ENCODE measurements around the gene CCDC102A.
"Not testable (repeated sequence)": the region's sequence is repeated elsewhere in the genome, so short reads cannot be mapped to it uniquely, and the experiment has no call there.

CCDC102A gene

DNA sequence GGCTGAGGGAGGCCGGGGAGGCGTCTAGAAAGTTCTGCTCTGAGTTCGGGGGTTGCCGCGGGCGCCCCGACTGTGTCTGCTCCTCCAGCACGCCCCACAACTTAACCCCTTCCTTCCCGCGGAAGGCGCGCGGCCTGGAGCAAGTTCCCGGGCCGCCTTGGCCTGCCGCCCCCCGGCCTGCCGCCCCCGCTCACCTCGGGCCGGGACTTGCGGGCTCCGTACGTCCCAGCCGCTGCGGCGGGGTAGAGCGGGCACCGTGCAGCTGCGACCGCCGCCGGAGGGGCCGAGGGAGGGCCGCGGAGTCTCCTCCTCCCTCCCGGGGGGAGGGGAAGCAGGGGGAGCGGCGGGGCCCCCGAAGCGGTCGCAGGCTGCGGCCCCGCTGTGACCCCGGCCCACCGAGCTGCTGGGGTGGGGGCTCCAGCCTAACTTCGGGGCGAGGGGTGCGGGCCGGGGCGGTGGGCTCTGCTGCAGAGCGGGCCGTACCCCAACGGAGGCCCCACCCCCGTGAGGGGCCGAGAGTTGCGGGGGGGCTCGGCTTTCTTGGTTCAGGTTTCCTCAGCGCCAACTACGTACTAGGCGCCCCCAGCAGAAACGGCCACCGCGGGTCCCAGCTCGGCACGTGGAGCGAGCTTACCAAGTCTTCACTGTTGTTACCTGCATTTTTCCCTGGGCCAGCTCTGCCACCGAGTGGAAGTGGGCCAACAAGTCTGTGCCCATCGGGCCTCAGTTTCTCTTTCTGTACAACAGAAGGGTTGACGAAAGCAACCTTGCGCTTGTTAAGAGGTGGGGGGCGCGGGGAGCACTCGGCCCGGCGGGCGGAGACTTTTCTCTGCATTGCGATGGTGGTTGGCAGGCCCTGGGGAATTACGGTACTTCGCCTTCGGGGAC, at the start of gene CCDC102A:
TSS of gene CCDC102A (minus strand) at position 266 of the 888 bp plus-strand sequence. CDS start 7,394 bp downstream, outside the sequence.
- peak; percentile 61 for DNase-seq

DNA sequence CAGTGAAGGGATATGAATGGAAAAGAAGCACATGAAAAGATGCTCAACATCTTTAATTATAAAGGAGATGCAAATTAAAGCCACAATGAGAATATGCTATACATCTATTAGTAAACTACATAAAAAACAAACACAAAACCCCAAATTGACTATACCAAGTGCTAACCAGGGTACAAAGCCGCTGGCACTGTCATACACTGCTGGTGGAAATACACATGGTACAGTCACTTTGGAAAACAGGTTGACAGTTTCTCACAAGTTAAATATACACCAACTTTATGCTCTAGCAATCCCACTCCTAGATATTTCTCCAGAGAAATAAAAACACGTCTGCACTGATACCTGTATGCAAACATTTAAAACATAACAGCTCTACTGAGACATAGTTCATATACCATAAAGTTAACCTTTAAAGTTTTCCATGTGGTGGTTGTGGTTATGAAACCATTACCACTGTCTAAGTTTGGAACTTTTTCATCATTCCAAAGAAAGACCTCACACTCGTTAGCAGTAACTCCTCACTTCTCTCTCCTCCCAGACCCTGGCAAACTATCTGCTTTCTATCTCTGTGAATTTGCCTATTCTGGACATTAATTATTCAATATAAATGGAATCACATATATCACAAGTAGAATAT, 48.8 kb upstream of the CCDC102A start:
- no peak for DNase-seq

DNA sequence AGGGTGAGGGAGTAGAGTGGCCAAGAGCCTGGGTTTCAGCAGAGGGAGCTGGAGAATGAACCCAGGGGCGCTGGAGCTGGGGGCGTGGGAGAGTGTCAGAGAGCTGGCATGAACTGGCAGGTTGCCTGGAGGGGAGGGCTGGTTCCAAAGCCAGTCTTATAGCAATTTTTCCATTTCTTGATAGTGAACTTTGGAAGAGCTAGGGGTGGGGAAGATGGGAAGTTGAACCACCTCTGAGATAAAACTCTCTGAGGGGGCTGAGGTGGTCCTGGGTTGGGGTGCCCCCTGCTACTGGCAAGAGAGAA, 42.9 kb upstream of the CCDC102A start:
- no peak for DNase-seq

DNA sequence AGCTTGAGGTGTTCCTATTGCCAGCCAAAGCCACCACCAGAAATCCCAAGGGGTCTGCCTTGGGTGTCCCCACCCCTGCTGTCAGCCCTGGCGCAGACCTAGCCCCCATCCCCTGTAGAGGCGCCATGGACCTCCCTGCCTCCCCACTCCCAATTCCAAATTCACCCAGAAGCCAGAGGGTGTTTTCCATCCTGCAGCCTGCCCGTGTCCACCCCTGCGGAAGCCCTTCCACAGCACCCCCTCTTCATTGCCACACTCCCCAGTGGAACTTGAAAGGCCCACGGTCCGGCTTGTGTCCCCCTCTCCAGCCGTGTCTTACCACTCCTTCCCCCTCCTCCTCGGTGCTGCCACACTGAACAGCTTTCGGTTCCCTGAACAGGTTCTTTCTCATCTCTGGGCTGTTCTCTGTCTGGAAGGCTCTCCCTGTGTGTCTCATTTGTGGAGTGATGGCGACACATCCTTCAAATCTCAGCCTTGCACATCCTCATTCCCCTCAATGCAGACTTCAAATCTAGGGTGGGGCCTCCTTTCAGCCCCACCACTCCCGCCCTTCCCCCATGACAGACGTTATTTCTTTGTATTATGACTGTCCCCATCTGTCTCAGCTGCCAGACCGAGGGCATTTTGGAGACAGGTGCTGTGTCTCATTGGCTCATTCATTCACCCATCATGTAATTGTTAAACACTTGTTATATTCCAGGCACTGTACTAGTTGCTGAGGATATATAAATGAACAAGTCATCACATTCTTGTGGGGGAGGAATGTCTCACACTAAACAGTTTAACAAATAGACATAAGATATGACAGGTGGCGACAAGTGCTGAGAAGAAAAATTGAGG, 42.4 kb upstream of the CCDC102A start:
- no peak for DNase-seq

DNA sequence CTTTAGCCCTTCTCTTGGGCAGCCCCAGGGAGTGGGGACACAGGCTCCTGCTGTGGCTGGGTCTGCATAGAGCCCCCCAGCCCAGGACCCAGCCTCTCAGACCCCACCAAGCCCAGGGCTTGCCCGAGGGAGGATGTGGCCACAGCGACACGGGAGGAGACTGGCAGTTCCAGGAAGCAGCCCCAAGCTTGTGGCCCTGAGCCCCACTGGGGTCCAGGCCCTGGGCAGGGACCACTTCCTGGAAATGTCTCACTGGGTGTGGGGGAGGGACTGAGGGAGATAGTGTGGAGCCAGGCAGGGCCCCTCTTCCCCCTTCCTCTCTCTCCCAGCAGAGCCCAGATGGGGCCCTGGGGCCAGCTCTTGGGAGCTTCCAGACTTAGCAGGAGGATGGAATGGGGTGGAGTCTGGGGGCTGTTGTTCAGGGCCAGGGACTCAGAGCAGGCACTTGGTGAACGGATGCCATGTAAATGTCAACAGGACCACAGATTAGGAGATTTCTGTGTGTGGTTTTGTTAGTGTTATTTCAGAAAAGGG, 41.4 kb upstream of the CCDC102A start:
- DNase-seq, result no peak

DNA sequence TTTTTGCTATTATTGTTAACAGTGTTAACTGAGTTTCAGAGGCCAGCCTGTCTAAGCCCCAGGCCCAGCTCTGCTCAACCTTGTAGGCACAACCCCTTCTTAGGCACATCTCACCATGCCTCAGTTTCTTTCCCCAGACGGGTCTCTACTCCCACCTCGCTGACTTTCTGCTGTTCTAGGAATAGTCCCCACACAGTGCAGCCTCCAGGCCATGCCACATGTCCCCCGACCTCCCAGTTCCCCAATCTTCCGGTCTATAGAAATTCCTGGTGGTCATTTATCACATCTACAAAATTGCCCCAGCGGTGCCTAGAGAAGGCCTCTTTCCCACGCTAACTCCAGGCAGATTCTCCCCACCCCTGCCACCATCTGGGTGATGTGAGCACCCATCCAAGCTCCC, 40.8 kb upstream of the CCDC102A start:
- no peak for DNase-seq

DNA sequence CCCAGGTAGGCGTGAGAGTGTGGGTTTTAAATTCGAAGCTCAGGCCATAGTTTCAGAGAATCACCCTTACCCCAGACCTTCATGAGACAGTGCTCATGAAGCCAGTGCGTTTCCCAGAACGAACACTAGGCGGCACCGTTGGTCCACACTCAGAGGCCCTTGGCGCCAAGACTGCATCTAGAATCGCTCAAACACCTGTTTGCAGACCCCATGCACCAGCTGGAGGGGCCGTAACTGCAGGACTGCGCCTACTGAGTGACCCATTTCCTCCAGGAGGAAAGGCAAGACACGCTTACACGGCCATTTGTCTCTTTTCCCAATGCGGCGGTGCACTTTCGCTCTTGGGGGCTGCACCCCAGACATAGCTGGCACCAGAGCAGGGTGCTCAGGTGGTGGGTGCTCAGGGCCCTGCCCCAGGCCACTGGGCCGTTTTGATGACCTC, 40.1 kb upstream of the CCDC102A start:
- DNase-seq, result peak; percentile 87

DNA sequence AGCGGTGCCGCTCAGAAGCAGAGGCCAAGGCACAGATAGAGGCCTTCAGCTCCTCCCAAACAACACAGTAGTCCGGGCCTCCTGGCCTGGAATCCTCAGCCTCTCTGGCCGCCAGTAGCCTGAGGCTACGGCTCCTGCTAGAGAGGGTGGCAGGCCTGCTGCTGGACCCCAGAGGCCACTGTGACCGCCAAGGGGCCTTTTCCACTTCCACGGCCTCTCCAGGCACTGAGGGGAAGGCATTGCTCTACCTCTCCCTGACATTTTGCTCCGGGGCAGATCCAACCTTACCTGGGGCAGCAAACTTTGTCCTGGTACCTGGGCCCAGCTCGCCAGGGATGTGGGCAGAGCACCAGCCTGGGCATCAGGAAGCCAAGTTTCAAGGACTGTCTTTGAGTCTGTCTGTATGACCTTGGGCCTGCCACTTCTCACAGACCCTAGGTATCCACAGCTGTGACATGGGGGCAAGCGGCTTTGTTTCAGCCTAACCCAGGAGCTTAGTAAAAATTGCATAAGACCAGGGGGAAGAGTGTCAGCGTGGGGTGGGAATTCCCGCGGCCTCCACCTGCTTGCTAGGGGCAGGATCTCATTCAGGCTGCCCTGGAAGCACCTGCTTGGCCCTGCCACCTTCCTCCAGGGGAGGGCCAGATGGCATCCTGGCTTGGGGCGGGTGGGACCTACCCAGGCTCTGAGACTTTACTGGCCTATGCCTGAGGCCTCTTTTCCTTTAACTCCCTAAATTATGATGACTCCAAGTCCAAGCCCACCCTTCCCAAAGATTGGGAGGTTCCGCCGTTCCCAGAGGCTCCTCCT, 39.3 kb upstream of the CCDC102A start:
- DNase-seq, result no peak

DNA sequence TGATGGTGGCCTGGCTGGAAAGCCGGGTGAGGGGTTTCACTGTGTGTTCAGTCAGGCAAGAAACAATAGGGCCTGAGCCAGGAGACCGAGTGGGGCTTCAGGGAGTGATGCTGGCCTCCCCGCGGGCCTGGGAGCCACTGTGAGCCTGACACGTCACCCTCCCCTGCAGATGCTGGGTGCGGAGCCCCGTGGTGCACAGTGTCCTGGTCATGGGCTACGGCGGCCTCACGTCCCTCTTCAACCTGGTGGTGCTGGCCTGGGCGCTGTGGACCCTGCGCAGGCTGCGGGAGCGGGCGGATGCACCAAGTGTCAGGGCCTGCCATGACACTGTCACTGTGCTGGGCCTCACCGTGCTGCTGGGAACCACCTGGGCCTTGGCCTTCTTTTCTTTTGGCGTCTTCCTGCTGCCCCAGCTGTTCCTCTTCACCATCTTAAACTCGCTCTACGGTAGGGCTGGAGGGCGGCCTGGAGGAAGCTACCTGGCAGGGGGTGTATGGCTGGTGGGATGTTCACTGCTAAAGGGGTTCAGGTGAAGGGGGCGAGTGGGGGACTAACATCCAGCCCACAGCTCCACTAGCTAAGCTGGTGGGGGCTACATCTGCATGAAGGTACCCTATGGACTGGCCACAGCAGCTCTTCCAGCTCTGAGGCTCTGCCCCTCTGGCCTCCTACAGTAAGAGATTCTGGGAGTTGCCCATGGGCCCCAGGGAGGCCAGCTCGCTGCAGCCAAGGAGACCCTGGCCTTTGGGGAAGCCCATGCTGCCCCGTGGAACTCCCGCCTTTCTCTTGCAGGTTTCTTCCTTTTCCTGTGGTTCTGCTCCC, 38.5 kb upstream of the CCDC102A start:
- no peak for DNase-seq

DNA sequence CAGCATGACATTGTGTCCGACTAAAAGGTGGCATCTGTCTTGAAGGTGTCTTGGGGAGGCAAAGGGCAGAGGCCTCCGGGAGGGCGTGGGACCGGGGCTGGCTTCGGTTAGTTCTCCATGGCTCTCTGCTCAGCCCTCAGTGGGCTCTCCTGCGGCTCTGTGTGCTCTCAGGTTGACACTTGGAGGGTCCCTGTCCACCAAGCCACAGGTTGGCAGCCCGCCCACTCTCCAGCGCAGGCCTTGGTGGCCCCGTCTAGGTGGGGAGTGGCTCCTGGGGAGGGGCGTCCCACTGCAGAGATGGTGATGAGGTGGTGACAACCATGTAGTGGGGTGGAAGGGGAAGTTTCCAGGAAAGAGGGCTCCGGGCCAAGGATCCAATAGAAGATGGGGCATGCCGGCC, 37.7 kb upstream of the CCDC102A start:
- DNase-seq, result no peak

DNA sequence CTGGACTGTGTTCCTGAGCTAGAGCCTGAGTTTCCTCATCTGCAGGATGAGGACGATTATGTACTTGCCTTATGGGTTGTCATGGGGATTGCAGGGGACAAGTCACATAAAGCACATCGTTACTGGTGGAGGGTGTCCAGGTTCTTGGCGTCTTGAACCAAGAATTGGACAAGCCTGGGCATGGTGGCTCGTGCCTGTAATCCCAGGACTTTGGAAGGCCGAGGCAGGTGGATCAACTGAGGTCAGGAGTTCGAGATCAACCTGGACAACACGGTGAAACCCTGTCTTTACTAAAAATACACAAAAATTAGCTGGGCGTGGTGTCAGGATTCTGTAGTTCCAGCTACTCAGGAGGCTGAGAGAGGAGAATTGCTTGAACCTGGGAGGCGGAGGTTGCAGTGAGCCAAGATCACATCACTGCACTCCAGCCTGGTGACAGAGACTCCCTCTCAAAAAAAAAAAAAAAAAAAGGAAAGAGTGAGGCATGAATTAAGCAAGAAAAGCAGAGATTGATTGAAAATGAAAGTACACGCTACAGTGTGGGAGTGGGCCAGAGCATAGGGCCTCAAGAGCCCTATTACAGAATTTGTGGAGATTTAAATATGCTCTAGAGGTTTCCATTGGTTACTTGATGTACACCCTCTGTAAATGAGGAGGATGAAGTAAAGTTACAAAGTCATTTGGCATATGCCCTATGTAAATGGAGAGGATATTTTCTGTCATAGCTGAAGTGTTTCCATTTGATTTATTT, 36.8 kb upstream of the CCDC102A start:
- DNase-seq, result no peak

DNA sequence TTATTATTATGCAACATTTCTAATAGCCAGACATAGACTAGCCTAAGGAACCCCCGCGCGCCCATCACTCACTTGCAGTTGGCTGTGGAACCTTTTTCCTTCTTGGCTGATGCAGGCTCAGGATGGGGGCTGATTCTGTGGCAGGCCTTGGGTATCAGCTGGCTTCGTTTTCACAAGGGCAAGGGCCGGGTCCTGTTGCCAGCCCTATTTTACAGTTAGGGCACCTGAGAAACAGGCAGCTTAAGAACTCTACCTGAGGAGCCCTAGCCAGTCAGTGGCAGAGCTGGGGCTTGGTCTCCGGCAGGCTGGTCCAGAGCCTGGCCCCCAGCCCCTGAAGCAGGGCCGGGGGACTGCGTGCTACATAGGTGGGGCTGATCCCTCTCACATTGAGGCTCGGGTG, 34.7 kb upstream of the CCDC102A start:
- no peak for DNase-seq

DNA sequence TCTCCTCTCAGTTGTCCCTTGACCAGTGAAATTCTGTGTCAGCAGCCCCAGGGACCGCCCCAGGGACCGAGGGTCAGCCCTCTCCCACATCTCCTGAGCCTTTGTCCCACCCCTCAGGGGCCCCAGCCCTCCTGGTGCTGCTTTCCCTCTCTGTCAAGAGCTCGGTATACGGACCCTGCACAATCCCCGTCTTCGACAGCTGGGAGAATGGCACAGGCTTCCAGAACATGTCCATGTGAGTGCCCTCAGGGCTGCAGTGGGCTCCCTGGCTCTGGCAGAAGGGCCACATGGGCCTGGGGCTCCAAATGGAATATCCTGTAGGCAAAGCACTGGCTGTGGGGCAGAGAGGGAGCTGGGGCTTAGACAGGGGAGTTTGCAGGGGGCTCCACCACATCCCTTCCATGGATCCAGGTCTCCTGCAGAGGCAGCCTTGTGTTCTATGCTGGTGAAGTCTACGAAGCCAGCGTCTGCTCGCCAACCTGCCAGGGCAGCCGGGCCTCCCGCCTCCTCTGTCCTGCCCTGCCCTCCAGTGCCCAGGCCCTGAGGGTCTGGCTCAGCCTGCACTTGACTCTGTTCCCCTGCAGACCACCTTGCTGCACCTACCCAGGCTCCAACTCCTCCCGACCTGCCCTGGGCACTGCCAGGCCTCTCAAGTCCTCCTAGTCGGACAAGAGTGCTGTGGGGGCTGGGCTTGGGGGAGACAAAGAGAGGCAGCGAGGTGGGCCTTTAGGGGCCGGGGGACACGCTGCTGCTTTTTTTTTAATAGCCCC, 34.1 kb upstream of the CCDC102A start:
- DNase-seq, result no peak

DNA sequence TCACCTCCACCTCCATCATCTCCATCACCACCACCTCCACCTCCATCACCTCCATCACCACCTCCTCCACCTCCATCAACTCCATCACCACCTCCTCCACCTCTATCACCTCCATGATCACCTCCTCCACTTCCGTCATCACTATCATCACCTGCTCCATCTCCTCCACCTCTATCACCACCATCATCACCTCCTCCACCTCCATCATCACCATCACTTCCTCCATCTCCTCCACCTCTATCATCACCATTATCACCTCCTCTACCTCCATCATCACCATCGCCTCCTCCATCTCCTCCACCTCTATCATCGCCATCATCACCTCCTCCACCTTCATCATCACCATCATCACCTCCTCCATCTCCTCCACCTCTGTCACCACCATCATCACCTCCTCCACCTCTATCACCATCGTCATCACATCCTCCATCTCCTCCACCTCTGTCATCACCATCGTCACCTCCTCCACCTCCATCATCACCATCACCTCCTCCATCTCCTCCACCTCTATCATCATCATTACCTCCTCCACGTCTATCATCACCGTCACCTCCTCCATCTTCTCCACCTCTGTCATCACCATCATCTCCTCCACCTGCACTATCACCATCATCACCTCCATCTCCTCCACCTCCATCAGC, 33.1 kb upstream of the CCDC102A start:
- no peak for DNase-seq

DNA sequence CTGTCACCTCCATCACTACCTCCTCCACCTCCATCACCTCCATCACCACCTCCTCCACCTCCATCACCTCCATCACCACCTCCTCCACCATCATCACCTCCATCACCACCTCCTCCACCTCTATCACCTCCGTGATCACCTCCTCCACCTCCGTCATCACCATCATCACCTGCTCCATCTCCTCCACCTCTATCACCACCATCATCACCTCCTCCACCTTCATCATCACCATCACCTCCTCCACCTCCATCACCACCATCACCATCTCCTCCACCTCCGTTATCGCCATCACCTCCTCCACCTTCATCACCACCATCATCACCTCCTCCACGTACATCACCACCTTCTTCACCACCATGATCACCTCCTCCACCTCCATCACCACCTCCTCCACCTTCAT, 32.4 kb upstream of the CCDC102A start:
- not testable (repeated sequence) for DNase-seq

DNA sequence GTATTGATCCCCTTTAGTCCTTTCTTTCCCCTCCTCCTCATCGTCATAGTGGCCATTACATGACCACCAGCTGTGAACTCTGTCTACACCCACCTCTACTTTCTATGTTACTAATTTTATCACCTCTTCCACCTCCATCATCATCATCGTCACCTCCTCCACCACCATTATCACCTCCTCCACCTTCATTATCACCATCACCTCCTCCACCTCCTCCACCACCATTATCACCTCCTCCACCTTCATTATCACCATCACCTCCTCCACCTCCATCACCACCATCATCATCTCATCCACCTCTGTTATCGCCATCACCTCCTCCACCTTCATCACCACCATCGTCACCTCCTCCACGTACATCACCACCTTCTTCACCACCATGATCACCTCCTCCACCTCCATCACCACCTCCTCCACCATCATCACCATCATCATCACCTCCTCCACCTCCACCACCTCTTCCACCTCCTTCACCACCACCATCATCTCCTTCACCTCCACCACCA, 31.9 kb upstream of the CCDC102A start:
- DNase-seq, result no peak

DNA sequence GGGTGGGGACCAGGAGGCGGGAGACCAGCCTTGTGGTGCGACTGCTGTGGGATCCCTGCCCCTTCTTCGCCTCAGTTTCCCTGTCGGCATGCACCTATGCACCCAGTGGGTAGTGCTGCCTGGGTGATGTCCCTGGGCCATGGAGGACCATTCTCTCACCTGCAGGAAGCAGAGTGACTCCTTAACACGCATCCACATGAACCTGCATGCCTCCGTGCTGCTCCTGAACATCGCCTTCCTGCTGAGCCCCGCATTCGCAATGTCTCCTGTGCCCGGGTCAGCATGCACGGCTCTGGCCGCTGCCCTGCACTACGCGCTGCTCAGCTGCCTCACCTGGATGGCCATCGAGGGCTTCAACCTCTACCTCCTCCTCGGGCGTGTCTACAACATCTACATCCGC, 31.3 kb upstream of the CCDC102A start:
- DNase-seq, result no peak

DNA sequence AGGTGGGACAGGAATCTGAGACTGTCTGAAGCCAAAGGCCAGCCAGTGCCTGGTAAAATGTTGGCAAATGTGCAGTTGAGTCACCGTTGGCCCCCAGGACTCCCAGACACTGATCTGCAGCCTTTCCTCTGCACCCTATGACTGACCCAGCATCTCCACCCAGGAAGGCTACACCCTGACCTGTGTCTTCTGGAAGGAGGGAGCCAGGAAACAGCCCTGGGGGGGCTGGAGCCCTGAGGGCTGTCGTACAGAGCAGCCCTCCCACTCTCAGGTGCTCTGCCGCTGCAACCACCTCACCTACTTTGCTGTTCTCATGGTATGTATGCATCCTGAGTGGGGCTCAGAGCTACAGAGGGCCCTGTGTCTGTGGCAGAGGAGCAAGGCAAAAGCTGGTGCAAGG, 30.1 kb upstream of the CCDC102A start:
- DNase-seq, result no peak

DNA sequence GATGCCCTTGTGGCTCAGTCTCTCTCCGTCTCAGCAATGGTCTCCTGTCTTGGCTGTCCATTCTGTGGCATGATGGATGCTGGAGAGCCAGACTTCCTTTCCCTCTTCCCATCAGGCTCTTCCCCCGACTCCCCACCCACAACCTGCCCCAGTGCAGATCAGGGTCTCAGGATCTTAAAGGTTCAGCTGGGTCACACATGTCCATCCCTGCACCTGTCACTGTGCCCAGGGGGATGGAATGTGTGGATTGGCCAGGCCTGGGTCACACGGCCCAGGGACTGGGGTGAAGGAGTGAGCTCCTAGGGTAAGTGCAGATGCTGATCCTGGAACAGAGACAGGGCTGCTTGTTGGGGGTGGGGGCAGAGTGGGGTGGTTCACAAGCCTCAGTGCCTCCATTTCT, 29.1 kb upstream of the CCDC102A start:
- no peak for DNase-seq

Data from activated T-cell treated with anti-CD3 and anti-CD28 coated beads, Interleukin-2, amount 50 U/mL, for 1 hour (primary cell).